ENCODE measurements around the gene PALM3.
A peak's percentile ranks its signal among the peaks of the same experiment; 100 is the strongest.
"Not testable (repeated sequence)": the region's sequence is repeated elsewhere in the genome, so short reads cannot be mapped to it uniquely, and the experiment has no call there.

Gene PALM3

GRCh38 chr19:14061081-14061749, 661 bp downstream of the PALM3 start:
- DNase-seq, result no peak

- no peak for DNase-seq
Observed at GRCh38 chr19:14059652-14060155, 2.2 kb downstream of the PALM3 start.

DNA sequence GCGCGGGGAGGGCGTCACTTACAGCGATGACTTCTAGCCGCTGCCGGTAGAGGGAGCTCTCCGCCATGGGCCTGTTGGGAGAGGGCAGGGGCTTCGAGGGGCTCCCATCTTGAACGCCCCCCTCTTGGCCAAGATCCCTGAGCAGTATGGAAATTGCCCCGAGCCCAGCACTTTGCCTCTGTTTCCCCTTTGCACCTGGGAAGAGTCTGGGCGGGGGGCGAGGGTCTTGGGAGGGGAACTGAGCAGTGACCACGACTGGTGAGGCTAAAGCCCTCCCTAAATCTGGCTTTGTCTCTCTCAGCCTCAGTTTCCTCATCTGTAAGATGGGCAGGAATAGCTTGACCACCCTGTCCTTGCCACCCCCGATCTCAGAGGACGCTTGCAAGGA, 2.8 kb downstream of the PALM3 start:
- no peak for DNase-seq

DNA sequence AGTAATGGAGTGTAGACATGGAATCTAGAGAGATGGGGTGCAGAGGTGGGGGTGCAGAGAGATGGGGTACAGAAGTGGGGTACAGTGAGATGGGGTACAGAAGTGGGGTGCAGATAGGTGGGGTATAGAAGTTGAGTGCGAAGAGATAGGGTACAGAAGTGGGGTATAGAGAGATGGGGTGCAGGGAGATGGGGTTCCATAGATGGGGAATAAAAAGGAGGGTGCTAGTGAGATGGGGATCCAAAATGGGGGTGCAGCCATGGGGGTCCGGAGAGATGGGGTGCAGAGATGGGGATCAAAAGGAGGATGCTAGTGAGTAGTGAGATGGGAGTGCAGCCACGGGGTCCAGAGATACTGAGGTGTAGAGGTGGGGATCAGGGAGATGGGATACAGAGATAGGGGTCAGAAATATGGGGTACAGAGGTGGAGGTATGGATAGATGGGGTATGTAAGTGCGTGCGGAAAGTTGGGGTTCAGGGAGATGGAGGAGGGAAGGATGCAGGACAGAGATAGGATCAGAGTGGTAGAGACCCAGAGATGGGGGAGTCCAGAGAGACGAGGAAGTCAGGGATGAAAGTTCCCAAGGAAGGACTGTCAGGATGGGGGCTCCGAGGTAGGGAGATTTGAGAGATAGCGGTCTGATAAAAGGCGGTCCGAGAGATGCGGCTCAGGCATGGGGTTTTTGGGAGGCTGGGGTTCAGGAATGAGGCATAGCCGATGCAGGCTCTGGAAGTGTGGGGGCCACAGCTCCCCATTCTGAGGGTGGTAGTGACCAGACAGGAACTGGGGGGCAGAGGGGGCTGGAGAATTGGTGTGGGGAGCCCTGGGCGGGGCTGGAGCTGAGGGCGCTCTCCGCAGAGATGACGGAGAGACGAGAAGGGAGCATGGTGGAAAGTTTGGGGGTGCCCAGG, 3.4 kb downstream of the PALM3 start:
- no peak for DNase-seq

- DNase-seq, result peak in 1 of 51 donors; percentile 35
Observed at GRCh38 chr19:14056741-14057356, 5.0 kb downstream of the PALM3 start.

- DNase-seq, result no peak
Observed at GRCh38 chr19:14056069-14056666, 5.7 kb downstream of the PALM3 start.

DNA sequence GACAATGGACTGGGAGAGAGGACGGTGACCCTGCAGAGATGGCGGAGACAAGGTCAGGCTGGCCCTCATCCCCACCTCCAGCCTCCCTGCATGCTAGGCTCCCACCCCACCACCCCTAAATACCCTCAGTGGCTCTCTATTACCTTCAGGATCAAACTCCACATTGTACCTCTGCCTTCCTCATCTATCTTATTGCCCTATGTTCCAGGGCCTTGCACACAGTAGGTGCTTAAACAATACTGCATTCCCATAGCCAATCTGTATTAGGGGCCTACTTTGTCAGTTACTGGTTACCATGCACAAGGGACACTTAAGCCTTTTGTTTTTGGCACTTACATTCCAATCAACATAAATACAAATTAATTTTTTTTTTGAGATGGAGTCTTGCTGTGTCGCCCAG, 6.5 kb downstream of the PALM3 start:
- DNase-seq, result no peak

GRCh38 chr19:14054721-14055120, 7.2 kb downstream of the PALM3 start:
- DNase-seq, result no peak

GRCh38 chr19:14054099-14054498, 7.8 kb downstream of the PALM3 start:
- DNase-seq, result no peak

GRCh38 chr19:14053500-14053899, 8.4 kb downstream of the PALM3 start:
- no peak for DNase-seq

GRCh38 chr19:14053032-14053431, 8.8 kb downstream of the PALM3 start:
- DNase-seq, result no peak

DNA sequence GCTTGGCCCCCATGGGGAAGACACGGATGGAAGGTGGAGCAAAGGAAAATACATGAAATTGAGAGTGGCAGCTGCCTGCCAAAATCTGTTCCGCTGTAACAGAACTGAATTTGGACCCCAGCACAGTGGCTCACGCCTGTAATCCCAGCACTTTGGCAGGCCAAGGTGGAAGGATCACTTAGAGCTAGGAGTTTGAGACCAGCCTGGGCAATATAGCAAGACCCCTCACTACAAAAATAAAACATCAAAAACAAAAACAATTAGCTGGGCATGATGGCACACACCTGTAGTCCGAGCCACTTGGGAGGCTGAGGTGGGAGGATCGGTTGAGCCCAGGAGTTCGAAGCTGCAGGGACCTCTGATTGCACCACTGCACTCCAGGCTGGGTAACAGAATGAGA, 9.4 kb downstream of the PALM3 start:
- DNase-seq, result no peak

DNA sequence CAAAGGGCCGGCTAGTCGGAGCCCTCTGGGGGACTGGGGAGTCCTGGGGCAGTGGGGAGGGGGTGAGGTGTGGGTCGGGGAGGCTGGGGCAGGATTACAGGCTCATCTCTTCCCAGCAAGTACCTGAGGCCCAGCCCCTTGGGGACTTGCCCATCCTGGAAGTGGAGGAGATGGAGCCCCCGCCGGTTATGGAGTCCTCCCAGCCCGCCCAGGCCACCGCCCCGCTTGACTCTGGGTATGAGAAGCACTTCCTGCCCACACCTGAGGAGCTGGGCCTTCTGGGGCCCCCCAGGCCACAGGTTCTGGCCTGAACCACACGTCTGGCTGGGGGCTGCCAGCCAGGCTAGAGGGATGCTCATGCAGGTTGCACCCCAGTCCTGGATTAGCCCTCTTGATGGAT, 9.9 kb downstream of the PALM3 start:
- no peak for DNase-seq

- DNase-seq, result not testable (repeated sequence)
Observed at GRCh38 chr19:14050961-14051360, 10.9 kb downstream of the PALM3 start.

GRCh38 chr19:14050512-14050911, 11.4 kb downstream of the PALM3 start:
- no peak for DNase-seq

- peak in 8 of 51 donors; percentile 1 to 29 (median 4) for DNase-seq
Observed at GRCh38 chr19:14048443-14049153, 13.3 kb downstream of the PALM3 start.

DNA sequence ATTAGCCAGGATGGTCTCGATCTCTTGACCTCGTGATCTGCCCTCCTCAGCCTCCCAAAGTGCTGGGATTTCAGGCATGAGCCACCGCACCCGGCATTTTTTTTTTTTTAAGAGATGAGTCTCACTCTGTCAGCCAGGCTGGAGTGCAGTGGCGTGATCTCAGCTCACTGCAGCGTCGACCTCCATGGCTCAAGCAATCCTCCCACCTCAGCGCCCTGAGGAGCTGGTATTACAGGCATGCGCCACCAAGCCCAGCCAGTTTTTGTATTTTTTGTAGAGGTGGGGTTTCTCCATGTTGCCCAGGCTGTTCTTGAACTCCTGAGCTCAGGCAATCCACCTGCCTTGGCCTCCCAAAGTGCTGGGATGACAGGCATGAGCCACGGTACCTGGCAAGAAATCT, 14.0 kb downstream of the PALM3 start:
- DNase-seq, result not testable (repeated sequence)

GRCh38 chr19:14042659-14043608, 18.9 kb downstream of the PALM3 start:
- DNase-seq, result peak in 19 of 51 donors; percentile 2 to 43 (median 9)

- DNase-seq, result no peak
Observed at GRCh38 chr19:14039181-14039580, 22.7 kb downstream of the PALM3 start.

GRCh38 chr19:14035706-14036105, 26.2 kb downstream of the PALM3 start:
- DNase-seq, result no peak
